Activated naive CD4-positive, alpha-beta T cell treated with anti-CD3 and anti-CD28 coated beads, Interleukin-2, amount 50 U/mL, for 72 hours (primary cell): ENCODE results near the gene PPP2R1B. TPM values are rescaled to one million over a fixed set of nuclear protein-coding genes. Genes with fewer than 3 reads are reported as not detected.
"Not testable (repeated sequence)": the region's sequence is repeated elsewhere in the genome, so short reads cannot be mapped to it uniquely, and the experiment has no call there.

ENCODE experiments used
- ATAC-seq, 2 donors: fragments of 150-1000 bp; cut with Tn5 transposase; 2 replicates each; pipeline ENCODE4 v1.10.0; 2021; ENCODE audit warnings: mild to moderate bottlenecking in 2 of 2, moderate library complexity in 2 of 2
- DNase-seq, 2 donors: peaks; one replicate each; pipeline ENCODE4 v3.0.0; 2021 to 2022; ENCODE audit warnings: low spot score in 2 of 2
- H3K27ac Mint-ChIP-seq, 2 donors: one replicate each; pipeline ENCODE4 v1.8.0; 2022; ENCODE audit warnings: mild to moderate bottlenecking in 2 of 2, mixed read lengths in 2 of 2
- H3K36me3 Mint-ChIP-seq, 2 donors: one replicate each; pipeline ENCODE4 v1.8.0; 2022; ENCODE audit warnings: mixed read lengths in 2 of 2
- H3K9me3 Mint-ChIP-seq, 2 donors: one replicate each; pipeline ENCODE4 v1.8.0; 2022; ENCODE audit warnings: mixed read lengths in 2 of 2
- total RNA-seq, 2 donors: library from RNA; stranded (reverse); gene quantifications; one replicate each; pipeline ENCODE4 v1.2.3, GENCODE V29; 2022

PPP2R1B gene
- total RNA-seq, 2 donors from 2014 or later = 53.9 to 57.3 TPM

GRCh38 chr11:111792314-111792713, 26.1 kb upstream of the PPP2R1B start:
- Mint-ChIP-seq H3K27ac (no peak overlapping the region), H3K36me3 (peaks cover 5 to 10% of the 10 kb centered on the region in 2 donors)
- ATAC-seq = no peak

GRCh38 chr11:111788464-111788863, 22.3 kb upstream of the PPP2R1B start:
- H3K27ac Mint-ChIP-seq = no peak overlapping the region
- peaks cover 0 to 5% of the 10 kb centered on the region in 2 donors for H3K36me3 Mint-ChIP-seq
- H3K9me3 Mint-ChIP-seq = no peaks in the 10 kb centered on the region
- ATAC-seq (no peak), DNase-seq (no peak)

More at GRCh38 chr11:111792314-111792713, 26.1 kb upstream of the PPP2R1B start:
- no peak for DNase-seq
- H3K9me3 Mint-ChIP-seq = peaks cover 0 to 3% of the 10 kb centered on the region in 2 donors

- ATAC-seq = no peak
- no peak overlapping the region for H3K27ac Mint-ChIP-seq
Measured at GRCh38 chr11:111788051-111788450, 21.9 kb upstream of the PPP2R1B start.

GRCh38 chr11:111785886-111786412, 19.8 kb upstream of the PPP2R1B start:
- peaks cover 0 to 5% of the 10 kb centered on the region in 2 donors for H3K36me3 Mint-ChIP-seq
- no peak for DNase-seq
- H3K27ac Mint-ChIP-seq = peak overlapping the region in 1 of 2 donors; percentile 52
- ATAC-seq = no peak
- no peaks in the 10 kb centered on the region for H3K9me3 Mint-ChIP-seq

More at GRCh38 chr11:111788051-111788450, 21.9 kb upstream of the PPP2R1B start:
- no peaks in the 10 kb centered on the region for H3K9me3 Mint-ChIP-seq
- no peak for DNase-seq
- peaks cover 0 to 5% of the 10 kb centered on the region in 2 donors for H3K36me3 Mint-ChIP-seq

GRCh38 chr11:111785076-111785475, 18.9 kb upstream of the PPP2R1B start:
- no peak for DNase-seq
- peaks cover 0 to 5% of the 10 kb centered on the region in 2 donors for H3K36me3 Mint-ChIP-seq
- no peak overlapping the region for H3K27ac Mint-ChIP-seq
- ATAC-seq = no peak
- no peaks in the 10 kb centered on the region for H3K9me3 Mint-ChIP-seq

GRCh38 chr11:111784311-111784710, 18.1 kb upstream of the PPP2R1B start:
- H3K9me3 Mint-ChIP-seq, H3K36me3 Mint-ChIP-seq, ATAC-seq, DNase-seq: not testable (repeated sequence)
- peak overlapping the region in 1 of 2 donors; percentile 7 for H3K27ac Mint-ChIP-seq

GRCh38 chr11:111782109-111782741, 16.0 kb upstream of the PPP2R1B start:
- Mint-ChIP-seq H3K27ac (peak overlapping the region in 1 of 2 donors; percentile 50), H3K36me3 (peaks cover 0 to 5% of the 10 kb centered on the region in 2 donors), H3K9me3 (no peaks in the 10 kb centered on the region)
- ATAC-seq (no peak), DNase-seq (no peak)

GRCh38 chr11:111779118-111779517, 12.9 kb upstream of the PPP2R1B start:
- H3K27ac Mint-ChIP-seq = no peak overlapping the region
- H3K36me3 Mint-ChIP-seq = no peaks in the 10 kb centered on the region

GRCh38 chr11:111778047-111778558, 11.9 kb upstream of the PPP2R1B start:
- ATAC-seq = no peak
- H3K9me3 Mint-ChIP-seq = no peaks in the 10 kb centered on the region
- no peak for DNase-seq

More at GRCh38 chr11:111779118-111779517, 12.9 kb upstream of the PPP2R1B start:
- ATAC-seq (no peak), DNase-seq (no peak)
- H3K9me3 Mint-ChIP-seq = no peaks in the 10 kb centered on the region

GRCh38 chr11:111777094-111778046, 11.2 kb upstream of the PPP2R1B start:
- no peak for DNase-seq
- no peaks in the 10 kb centered on the region for H3K9me3 Mint-ChIP-seq
- peak; percentile 89 to 91 for ATAC-seq
- H3K36me3 Mint-ChIP-seq = no peaks in the 10 kb centered on the region
- no peak overlapping the region for H3K27ac Mint-ChIP-seq

More at GRCh38 chr11:111778047-111778558, 11.9 kb upstream of the PPP2R1B start:
- no peaks in the 10 kb centered on the region for H3K36me3 Mint-ChIP-seq
- H3K27ac Mint-ChIP-seq = peak overlapping the region in 1 of 2 donors; percentile 1

GRCh38 chr11:111776398-111777093, 10.4 kb upstream of the PPP2R1B start:
- Mint-ChIP-seq H3K27ac (no peak overlapping the region), H3K9me3 (no peaks in the 10 kb centered on the region)
- ATAC-seq = no peak

GRCh38 chr11:111774955-111775710, 8.9 kb upstream of the PPP2R1B start:
- ATAC-seq (no peak), DNase-seq (no peak)
- Mint-ChIP-seq H3K27ac (no peak overlapping the region), H3K9me3 (no peaks in the 10 kb centered on the region), H3K36me3 (no peaks in the 10 kb centered on the region)

More at GRCh38 chr11:111776398-111777093, 10.4 kb upstream of the PPP2R1B start:
- DNase-seq = no peak
- no peaks in the 10 kb centered on the region for H3K36me3 Mint-ChIP-seq

GRCh38 chr11:111772535-111772934, 6.3 kb upstream of the PPP2R1B start:
- no peak overlapping the region for H3K27ac Mint-ChIP-seq
- H3K36me3 Mint-ChIP-seq = no peaks in the 10 kb centered on the region
- ATAC-seq (no peak), DNase-seq (no peak)
- H3K9me3 Mint-ChIP-seq = no peaks in the 10 kb centered on the region

- ATAC-seq, H3K9me3 Mint-ChIP-seq, H3K36me3 Mint-ChIP-seq, DNase-seq, H3K27ac Mint-ChIP-seq: not testable (repeated sequence)
Measured at GRCh38 chr11:111771205-111771604, 5.0 kb upstream of the PPP2R1B start.

GRCh38 chr11:111770581-111771134, 4.5 kb upstream of the PPP2R1B start:
- H3K27ac Mint-ChIP-seq = no peak overlapping the region
- ATAC-seq (no peak), DNase-seq (no peak)
- no peaks in the 10 kb centered on the region for H3K9me3 Mint-ChIP-seq
- H3K36me3 Mint-ChIP-seq = peaks cover 0 to 7% of the 10 kb centered on the region in 2 donors
